H54 (cell line): Measurements from ENCODE around the gene ZNF485.
"Not testable (repeated sequence)": the region's sequence is repeated elsewhere in the genome, so short reads cannot be mapped to it uniquely, and the experiment has no call there.

ENCODE experiments used
- DNase-seq: peaks from one replicate; pipeline ENCODE4 v3.0.0; 2011; ENCODE audit warnings: low spot score, mixed read lengths; ENCODE audit not compliant: insufficient read length
- FAIRE-seq: peaks from 3 replicates; lab custom pipeline; 2011; peaks lifted over from hg19 to GRCh38; lab: Jason Lieb, UNC
- POLR2A ChIP-seq: IDR thresholded peaks from 2 replicates; pipeline ENCODE4 v1.6.1; 2011; ENCODE audit warnings: low read depth, mild to moderate bottlenecking, low read length

ZNF485 gene

GRCh38 chr10:43627942-43628341, 21.7 kb downstream of the ZNF485 start:
- no peak for FAIRE-seq

GRCh38 chr10:43628956-43629355, 22.7 kb downstream of the ZNF485 start:
- DNase-seq (no peak), FAIRE-seq (no peak)
- no peak for TF ChIP-seq POLR2A

More at GRCh38 chr10:43627942-43628341, 21.7 kb downstream of the ZNF485 start:
- no peak for TF ChIP-seq POLR2A
- no peak for DNase-seq

GRCh38 chr10:43635816-43636215, 29.6 kb downstream of the ZNF485 start:
- DNase-seq, FAIRE-seq: not testable (repeated sequence)

- DNase-seq (no peak), FAIRE-seq (no peak)
- no peak for TF ChIP-seq POLR2A
These were observed 34.4 kb downstream of the ZNF485 start for GRCh38 chr10:43640603-43641002.

GRCh38 chr10:43644252-43644651, 38.0 kb downstream of the ZNF485 start:
- no peak for TF ChIP-seq POLR2A
- FAIRE-seq, result no peak
- DNase-seq, result no peak

- no peak for FAIRE-seq
- no peak for DNase-seq
- TF ChIP-seq POLR2A, result no peak
These were observed 39.6 kb downstream of the ZNF485 start for GRCh38 chr10:43645866-43646265.

GRCh38 chr10:43647576-43647975, 41.3 kb downstream of the ZNF485 start:
- no peak for FAIRE-seq
- DNase-seq, result no peak
- TF ChIP-seq POLR2A, result no peak

- no peak for FAIRE-seq
These were observed 41.8 kb downstream of the ZNF485 start for GRCh38 chr10:43648095-43648397.

GRCh38 chr10:43648398-43649184, 42.4 kb downstream of the ZNF485 start, which contains the start of gene ZNF32:
Gene ZNF32 (minus strand): TSS chr10:43648881. CDS start chr10:43646133, 2,748 bp downstream.
- peak; percentile 50 for DNase-seq
- peak; percentile 32; the same call in 1 of the 2 replicates for TF ChIP-seq POLR2A
- FAIRE-seq, result no peak

More at GRCh38 chr10:43648095-43648397, 41.8 kb downstream of the ZNF485 start:
- TF ChIP-seq POLR2A, result no peak
- no peak for DNase-seq

- no peak for TF ChIP-seq POLR2A
- no peak for DNase-seq
- FAIRE-seq, result no peak
These were observed 42.9 kb downstream of the ZNF485 start for GRCh38 chr10:43649185-43649523.

GRCh38 chr10:43653746-43654145, 47.5 kb downstream of the ZNF485 start:
- no peak for DNase-seq
- FAIRE-seq, result no peak
- TF ChIP-seq POLR2A, result no peak

- no peak for FAIRE-seq
- no peak for DNase-seq
- TF ChIP-seq POLR2A, result no peak
These were observed 49.1 kb downstream of the ZNF485 start for GRCh38 chr10:43655311-43655710.

GRCh38 chr10:43658227-43658626, 52.0 kb downstream of the ZNF485 start:
- DNase-seq, result no peak
- no peak for TF ChIP-seq POLR2A
- FAIRE-seq, result no peak

GRCh38 chr10:43665054-43665453, 58.8 kb downstream of the ZNF485 start:
- DNase-seq, result no peak
- FAIRE-seq, result no peak
- TF ChIP-seq POLR2A, result no peak

- no peak for FAIRE-seq
- no peak for TF ChIP-seq POLR2A
These were observed 60.3 kb downstream of the ZNF485 start for GRCh38 chr10:43666552-43666951.

More at GRCh38 chr10:43666552-43666951, 60.3 kb downstream of the ZNF485 start:
- no peak for DNase-seq
